GM06990 (cell line): ENCODE measurements around the gene AUNIP.

Source experiments
- DNase-seq: peaks from one replicate; pipeline ENCODE4 v3.0.0-alpha.2; 2011; ENCODE audit not compliant: insufficient read length; ENCODE audit errors: extremely low read depth
- H3K27me3 ChIP-seq: replicated peaks from 2 replicates; pipeline ENCODE4 v1.6.0; 2011; ENCODE audit warnings: low read length; ENCODE audit not compliant: control insufficient read depth, insufficient read depth
- H3K36me3 ChIP-seq: 2 replicates; pipeline ENCODE4 v1.5.1; 2011; ENCODE audit warnings: low read length; ENCODE audit not compliant: control insufficient read depth, insufficient read depth
- H3K4me3 ChIP-seq: replicated peaks from 2 replicates; pipeline ENCODE4 v1.5.1; 2011; ENCODE audit warnings: low read depth, mild to moderate bottlenecking, control low read depth, low read length
- TF ChIP-seq, protein P1 (sequence below): IDR thresholded peaks from 2 replicates; pipeline ENCODE4 v1.5.1; 2011; ENCODE audit warnings: low read length, control low read depth, mild to moderate bottlenecking, inconsistent platforms; ENCODE audit not compliant: insufficient read depth, poor library complexity, severe bottlenecking

The AUNIP gene

DNA sequence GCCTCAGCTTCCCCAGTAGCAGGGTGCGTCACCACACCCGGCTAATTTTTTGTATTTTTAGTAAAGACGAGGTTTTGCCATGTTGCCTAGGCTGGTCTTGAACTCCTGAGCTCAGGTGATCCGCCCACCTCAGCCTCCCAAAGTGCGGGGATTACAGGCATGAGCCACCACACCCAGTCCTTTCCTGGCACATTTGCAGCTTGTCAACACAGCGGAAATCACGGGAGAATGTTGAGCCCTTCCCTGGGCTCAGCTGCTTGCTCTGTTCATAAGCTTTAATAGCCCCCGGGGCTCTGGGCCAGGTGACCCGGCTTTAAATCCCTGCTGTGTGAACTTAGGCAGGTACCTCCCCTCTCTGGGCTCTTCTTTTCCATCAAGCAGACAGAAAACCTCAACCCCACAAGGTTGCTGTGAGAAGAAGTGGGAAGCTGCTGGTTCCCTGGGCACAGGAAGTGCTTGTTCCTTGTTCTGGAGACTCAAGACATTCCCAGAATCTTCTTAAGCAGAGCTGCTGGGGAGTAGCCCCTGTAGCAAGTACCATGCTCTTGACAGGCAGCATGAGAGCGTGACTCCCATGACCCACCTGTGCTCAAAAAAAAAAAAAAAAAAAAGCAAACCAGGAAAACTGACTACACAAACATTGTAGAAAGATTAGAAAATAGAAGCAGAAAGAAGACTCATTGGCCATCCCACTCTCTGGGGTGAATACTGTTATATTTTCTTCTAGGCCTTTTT is 73.8 kb downstream of the AUNIP start:
- Histone ChIP-seq H3K36me3 (no peaks in the 10 kb centered on the region), H3K4me3 (no peak overlapping the region), H3K27me3 (no peaks in the 10 kb centered on the region; the same call in 1 of the 2 replicates)
- TF ChIP-seq, protein P1, sequence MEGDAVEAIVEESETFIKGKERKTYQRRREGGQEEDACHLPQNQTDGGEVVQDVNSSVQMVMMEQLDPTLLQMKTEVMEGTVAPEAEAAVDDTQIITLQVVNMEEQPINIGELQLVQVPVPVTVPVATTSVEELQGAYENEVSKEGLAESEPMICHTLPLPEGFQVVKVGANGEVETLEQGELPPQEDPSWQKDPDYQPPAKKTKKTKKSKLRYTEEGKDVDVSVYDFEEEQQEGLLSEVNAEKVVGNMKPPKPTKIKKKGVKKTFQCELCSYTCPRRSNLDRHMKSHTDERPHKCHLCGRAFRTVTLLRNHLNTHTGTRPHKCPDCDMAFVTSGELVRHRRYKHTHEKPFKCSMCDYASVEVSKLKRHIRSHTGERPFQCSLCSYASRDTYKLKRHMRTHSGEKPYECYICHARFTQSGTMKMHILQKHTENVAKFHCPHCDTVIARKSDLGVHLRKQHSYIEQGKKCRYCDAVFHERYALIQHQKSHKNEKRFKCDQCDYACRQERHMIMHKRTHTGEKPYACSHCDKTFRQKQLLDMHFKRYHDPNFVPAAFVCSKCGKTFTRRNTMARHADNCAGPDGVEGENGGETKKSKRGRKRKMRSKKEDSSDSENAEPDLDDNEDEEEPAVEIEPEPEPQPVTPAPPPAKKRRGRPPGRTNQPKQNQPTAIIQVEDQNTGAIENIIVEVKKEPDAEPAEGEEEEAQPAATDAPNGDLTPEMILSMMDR, result no peak
- no peak for DNase-seq

DNA sequence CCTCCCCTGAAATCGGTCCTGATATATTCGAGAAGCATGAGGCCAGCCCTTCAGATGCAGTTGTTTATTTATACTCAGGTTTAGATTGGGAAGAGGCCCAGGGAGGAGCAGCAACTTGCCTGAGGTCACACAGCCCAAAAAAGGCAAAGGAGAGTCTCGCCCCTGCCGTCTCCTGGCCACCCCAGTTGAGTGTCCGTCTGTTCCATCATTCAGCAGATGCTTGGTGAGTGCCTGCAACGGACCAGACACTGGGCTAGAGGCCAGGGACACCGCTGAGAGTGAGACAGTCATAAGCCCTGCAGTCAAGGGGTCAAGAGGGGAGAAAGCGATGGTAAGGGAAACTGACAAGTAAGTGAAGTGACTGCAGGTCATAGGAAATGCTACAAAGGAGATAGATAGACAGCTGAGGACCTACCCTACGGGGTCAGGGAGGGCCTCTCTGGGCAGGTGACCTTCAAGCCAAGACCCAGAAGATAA is 74.6 kb downstream of the AUNIP start:
- Histone ChIP-seq H3K4me3 (no peak overlapping the region), H3K27me3 (no peaks in the 10 kb centered on the region; the same call in 1 of the 2 replicates)
- TF ChIP-seq, protein P1, result no peak

More for the DNA sequence above, 74.6 kb downstream of the AUNIP start:
- DNase-seq, result no peak
- no peaks in the 10 kb centered on the region for H3K36me3 ChIP-seq
